ENCODE results near the gene GBGT1.

GBGT1 gene

GRCh38 chr9:133126697-133127339 lies 36.9 kb downstream of the GBGT1 start:
- FAIRE-seq, result no peak

GRCh38 chr9:133125941-133126696 lies 37.6 kb downstream of the GBGT1 start:
- no peak for FAIRE-seq
- TF ChIP-seq CTCF (IDR thresholded peaks at IDR 0.05; ENCODE audit: insufficient read depth, missing control alignments), result no peak

More at GRCh38 chr9:133126697-133127339, 36.9 kb downstream of the GBGT1 start:
- no peak for DNase-seq (ENCODE audit: insufficient read length, low spot score)
- no peak for TF ChIP-seq CTCF (IDR thresholded peaks at IDR 0.05; ENCODE audit: insufficient read depth, missing control alignments)

GRCh38 chr9:133124907-133125275 lies 38.8 kb downstream of the GBGT1 start:
- FAIRE-seq (no peak), DNase-seq (ENCODE audit: insufficient read length, low spot score) (no peak)
- no peak for TF ChIP-seq CTCF (IDR thresholded peaks at IDR 0.05; ENCODE audit: insufficient read depth, missing control alignments)

More at GRCh38 chr9:133125941-133126696, 37.6 kb downstream of the GBGT1 start:
- DNase-seq (ENCODE audit: insufficient read length, low spot score), result no peak

GRCh38 chr9:133124123-133124906 lies 39.4 kb downstream of the GBGT1 start:
- DNase-seq (ENCODE audit: insufficient read length, low spot score), result no peak
- no peak for TF ChIP-seq CTCF (IDR thresholded peaks at IDR 0.05; ENCODE audit: insufficient read depth, missing control alignments)
- no peak for FAIRE-seq

DNA sequence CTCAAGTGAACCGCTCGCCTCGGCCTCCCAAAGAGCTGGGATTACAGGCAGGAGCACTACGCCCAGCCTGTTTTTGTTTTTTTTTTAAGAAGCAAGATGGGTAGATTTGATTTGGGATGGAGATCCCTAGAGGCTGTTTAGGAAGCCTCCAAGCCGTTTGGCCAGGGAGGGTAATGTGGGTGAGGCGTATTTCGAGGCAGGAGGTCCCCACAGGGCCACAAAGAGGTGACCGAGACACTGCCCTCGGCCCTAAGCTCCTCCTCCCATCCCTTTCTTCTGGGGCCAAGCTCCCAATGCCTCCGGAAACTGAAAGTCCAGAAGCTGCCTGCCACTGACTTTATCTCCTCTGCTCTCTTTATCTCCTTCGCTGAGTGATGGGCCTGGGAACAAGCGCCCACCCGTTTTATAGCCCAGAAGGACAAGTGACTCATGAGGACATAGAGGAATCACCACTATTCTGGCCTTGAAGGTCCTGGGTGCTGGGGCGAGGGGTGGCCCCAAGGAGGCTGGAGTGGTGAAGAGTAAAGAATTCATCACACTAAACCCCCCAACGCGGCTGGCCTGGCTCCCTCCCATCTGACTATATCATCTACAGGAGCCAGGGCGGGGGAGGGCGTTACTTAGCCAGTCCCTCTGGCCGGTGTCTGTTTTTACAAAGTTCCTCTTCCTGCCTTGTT lies 40.6 kb downstream of the GBGT1 start:
- FAIRE-seq, result no peak
- TF ChIP-seq CTCF (IDR thresholded peaks at IDR 0.05; ENCODE audit: insufficient read depth, missing control alignments), result no peak

GRCh38 chr9:133122605-133122934 lies 41.1 kb downstream of the GBGT1 start:
- FAIRE-seq (no peak), DNase-seq (ENCODE audit: insufficient read length, low spot score) (no peak)
- no peak for TF ChIP-seq CTCF (IDR thresholded peaks at IDR 0.05; ENCODE audit: insufficient read depth, missing control alignments)

More for the DNA sequence above, 40.6 kb downstream of the GBGT1 start:
- DNase-seq (ENCODE audit: insufficient read length, low spot score), result no peak
